ENCODE data around the gene CDH10.

CDH10 gene

GRCh38 chr5:24480952-24481351, 163.8 kb downstream of the CDH10 start:
- DNase-seq (no peak), ATAC-seq (no peak)

GRCh38 chr5:24477958-24478357, 166.8 kb downstream of the CDH10 start:
- no peak for ATAC-seq

GRCh38 chr5:24475101-24475500, 169.7 kb downstream of the CDH10 start:
- no peak for ATAC-seq

More at GRCh38 chr5:24477958-24478357, 166.8 kb downstream of the CDH10 start:
- no peak for DNase-seq

GRCh38 chr5:24474685-24475084, 170.1 kb downstream of the CDH10 start:
- ATAC-seq (no peak), DNase-seq (no peak)

More at GRCh38 chr5:24475101-24475500, 169.7 kb downstream of the CDH10 start:
- DNase-seq, result no peak

- ATAC-seq (no peak), DNase-seq (no peak)
Observed at GRCh38 chr5:24472518-24472917, 172.3 kb downstream of the CDH10 start.

GRCh38 chr5:24444414-24444813, 200.4 kb downstream of the CDH10 start:
- ATAC-seq (no peak), DNase-seq (no peak)

GRCh38 chr5:24439465-24439864, 205.3 kb downstream of the CDH10 start:
- no peak for ATAC-seq

More at GRCh38 chr5:24439465-24439864, 205.3 kb downstream of the CDH10 start:
- no peak for DNase-seq
